Stimulated activated CD4-positive, alpha-beta T cell treated with anti-CD3 and anti-CD28 coated beads, Interleukin-2, amount 100 ng/mL, for 24 hours (primary cell): ENCODE results near the gene SMAD4.
"Not testable (repeated sequence)": the region's sequence is repeated elsewhere in the genome, so short reads cannot be mapped to it uniquely, and the experiment has no call there.

ENCODE experiments used
- DNase-seq, 2 donors: peaks; one replicate each; pipeline ENCODE4 v3.0.0-alpha.2; 2020

The SMAD4 gene

DNA sequence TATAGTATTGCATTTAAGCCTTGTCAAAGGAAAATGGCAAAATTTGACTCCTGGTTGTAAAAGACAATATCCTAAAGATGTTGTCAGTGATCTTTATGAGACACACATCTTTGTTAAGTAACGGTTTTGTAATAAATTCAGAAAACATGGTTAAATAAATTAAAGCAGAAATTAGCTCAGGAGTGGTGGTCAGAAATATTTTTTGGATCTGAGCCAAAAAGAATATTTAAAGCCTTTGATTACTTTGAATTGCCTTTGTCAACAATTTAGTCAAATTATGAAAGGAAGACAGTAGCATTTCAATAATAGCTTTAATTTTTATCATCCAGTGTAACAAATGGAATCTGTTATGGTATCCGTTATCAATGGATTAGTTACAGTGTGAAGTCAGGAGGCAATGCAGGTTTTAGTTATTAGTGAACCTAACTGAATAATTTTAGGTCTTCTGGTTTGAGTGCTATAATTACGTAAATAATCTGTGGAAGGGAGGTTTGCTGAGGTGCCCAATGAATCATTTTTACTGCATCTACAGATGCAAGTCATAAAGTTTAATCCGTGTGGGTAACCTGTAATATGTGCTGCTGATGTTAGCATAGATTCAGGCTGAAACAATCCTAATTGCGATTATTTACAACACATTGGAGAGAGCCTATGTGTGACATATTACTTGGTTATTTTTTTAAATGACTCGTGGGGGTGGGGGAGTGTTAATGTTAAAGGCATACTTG is 42.7 kb downstream of the SMAD4 start:
- no peak for DNase-seq

DNA sequence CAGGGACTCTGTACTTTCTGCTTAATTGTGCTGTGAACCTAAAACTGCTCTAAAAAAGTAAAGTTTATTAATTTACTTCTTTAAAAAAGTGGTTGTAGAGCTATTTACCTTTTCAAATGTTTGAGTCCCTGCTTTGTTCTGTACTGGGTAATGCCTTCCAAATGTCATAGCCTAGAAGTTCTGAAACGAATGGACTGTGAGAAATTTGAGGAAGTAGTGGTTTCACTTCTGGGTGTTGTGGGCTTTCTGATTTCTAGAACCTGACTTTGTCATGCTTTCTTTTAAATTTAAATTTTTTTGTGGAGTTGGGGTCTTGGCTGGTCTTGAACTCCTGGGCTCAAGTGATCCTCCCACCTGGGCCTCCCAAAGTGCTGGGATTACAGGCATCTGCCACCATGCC is 44.6 kb downstream of the SMAD4 start:
- no peak for DNase-seq

DNA sequence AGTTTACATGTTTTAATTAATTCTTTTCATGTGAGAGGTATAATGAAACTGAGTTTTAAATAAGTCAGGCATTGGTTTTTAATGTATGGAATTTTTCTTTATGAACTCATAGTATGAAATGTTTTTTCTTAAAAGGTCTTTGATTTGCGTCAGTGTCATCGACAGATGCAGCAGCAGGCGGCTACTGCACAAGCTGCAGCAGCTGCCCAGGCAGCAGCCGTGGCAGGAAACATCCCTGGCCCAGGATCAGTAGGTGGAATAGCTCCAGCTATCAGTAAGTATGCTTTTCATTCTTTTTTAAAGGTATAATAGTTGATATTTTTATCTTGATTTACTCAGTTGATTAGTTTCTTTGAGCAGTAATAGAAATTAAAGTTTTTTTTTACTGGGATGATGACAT is 46.5 kb downstream of the SMAD4 start:
- DNase-seq: no peak

GRCh38 chr18:51077217-51077616 is 47.2 kb downstream of the SMAD4 start:
- DNase-seq: no peak

DNA sequence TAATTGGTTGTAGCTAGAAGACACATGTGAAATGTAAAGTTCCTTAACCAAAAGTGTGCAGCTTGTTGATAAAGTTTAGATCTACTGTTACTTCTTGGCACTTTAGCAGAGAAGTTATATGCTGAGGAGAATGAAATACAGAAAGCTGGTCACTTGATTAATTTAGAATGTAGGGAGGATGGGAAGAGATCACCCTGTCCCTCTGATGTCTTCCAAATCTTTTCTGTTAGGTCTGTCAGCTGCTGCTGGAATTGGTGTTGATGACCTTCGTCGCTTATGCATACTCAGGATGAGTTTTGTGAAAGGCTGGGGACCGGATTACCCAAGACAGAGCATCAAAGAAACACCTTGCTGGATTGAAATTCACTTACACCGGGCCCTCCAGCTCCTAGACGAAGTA is 48.0 kb downstream of the SMAD4 start:
- DNase-seq: no peak

DNA sequence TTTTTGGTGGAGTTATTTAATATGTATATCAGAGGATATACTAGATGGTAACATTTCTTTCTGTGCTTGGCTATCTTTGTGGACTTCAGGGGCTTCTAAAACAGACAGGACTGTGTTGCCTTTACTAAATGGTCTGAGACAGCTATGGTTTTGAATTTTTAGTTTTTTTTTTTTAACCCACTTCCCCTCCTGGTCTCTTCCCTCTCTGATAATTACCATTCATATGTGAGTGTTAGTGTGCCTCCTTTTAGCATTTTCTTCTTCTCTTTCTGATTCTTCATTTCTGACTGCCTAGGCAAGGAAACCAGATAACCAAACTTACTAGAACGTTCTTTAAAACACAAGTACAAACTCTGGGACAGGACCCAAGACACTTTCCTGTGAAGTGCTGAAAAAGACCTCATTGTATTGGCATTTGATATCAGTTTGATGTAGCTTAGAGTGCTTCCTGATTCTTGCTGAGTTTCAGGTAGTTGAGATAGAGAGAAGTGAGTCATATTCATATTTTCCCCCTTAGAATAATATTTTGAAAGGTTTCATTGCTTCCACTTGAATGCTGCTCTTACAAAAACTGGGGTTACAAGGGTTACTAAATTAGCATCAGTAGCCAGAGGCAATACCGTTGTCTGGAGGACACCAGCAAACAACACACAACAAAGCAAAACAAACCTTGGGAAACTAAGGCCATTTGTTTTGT is 52.7 kb downstream of the SMAD4 start:
- DNase-seq: no peak

GRCh38 chr18:51083398-51083797 is 53.4 kb downstream of the SMAD4 start:
- no peak for DNase-seq

DNA sequence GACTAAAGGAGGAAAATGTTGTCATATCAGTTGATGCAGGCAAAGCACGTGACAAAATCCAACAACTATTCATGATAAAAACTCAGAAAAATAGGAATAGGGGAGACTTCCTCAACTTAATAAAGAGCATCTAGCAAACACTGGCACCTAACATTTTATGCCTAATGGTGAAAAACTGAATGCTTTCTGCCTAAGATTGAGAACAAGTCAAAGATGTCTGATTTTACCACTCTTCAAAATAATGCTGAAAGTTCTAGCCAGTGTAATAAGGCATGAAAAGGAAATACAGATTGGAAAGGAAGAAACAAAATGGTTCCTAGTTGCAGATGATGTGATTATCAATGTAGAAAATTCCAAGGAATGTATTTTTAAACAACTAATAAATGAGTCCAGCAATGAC is 58.4 kb downstream of the SMAD4 start:
- no peak for DNase-seq

- DNase-seq: no peak
Observed at GRCh38 chr18:51089691-51090090, 59.7 kb downstream of the SMAD4 start.

GRCh38 chr18:51091270-51091669 is 61.3 kb downstream of the SMAD4 start:
- no peak for DNase-seq

DNA sequence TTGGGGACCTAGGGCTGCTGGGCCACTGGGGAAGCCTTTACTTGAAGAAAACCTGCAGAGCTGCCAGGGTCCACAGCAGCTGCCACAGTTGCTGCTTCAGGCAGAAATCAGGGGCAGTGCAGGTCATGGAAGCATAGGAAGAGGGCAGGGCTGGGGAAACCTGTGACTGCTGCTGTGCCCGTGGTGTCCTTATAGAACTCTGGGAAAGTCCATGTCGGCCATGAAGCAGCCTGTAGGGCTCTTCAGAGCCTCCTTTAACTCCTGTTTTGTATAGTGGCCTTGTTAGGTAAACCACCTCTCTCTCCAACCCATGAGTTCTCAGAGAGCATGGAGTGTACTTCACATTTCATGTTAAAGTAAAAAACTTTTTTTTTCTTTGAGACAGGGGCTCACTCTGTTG is 62.1 kb downstream of the SMAD4 start:
- DNase-seq: no peak

GRCh38 chr18:51092967-51093366 is 63.0 kb downstream of the SMAD4 start:
- DNase-seq: not testable (repeated sequence)

GRCh38 chr18:51097021-51097822 is 67.2 kb downstream of the SMAD4 start:
- no peak for DNase-seq

- DNase-seq: no peak
Observed at GRCh38 chr18:51098082-51098481, 68.1 kb downstream of the SMAD4 start.

GRCh38 chr18:51098513-51098912 is 68.5 kb downstream of the SMAD4 start:
- DNase-seq: no peak

GRCh38 chr18:51100385-51101120 is 70.5 kb downstream of the SMAD4 start:
- no peak for DNase-seq

DNA sequence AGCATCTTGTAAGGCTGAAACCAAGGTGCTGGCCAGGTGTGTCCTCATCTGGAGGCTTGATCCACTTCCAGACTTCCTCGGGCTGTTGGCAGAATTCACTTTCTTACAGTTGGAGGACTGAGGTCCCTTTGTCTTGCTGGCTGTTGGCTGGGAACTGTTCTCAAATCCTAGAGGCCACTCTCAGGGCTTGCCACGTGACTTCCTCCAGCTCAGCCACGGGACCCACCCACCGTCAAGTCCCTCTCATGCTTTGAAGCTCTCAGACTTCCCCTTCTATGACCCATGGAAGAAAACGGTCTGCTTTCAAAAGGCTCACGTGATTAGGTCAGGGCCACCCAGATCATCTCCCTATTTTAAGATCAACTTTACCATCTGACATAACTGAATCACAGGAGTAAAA is 77.1 kb downstream of the SMAD4 start:
- DNase-seq: no peak

GRCh38 chr18:51107598-51108305 is 77.7 kb downstream of the SMAD4 start:
- DNase-seq: peak in 1 of 2 donors; percentile 10

- no peak for DNase-seq
Observed at GRCh38 chr18:51108330-51108729, 78.3 kb downstream of the SMAD4 start.

DNA sequence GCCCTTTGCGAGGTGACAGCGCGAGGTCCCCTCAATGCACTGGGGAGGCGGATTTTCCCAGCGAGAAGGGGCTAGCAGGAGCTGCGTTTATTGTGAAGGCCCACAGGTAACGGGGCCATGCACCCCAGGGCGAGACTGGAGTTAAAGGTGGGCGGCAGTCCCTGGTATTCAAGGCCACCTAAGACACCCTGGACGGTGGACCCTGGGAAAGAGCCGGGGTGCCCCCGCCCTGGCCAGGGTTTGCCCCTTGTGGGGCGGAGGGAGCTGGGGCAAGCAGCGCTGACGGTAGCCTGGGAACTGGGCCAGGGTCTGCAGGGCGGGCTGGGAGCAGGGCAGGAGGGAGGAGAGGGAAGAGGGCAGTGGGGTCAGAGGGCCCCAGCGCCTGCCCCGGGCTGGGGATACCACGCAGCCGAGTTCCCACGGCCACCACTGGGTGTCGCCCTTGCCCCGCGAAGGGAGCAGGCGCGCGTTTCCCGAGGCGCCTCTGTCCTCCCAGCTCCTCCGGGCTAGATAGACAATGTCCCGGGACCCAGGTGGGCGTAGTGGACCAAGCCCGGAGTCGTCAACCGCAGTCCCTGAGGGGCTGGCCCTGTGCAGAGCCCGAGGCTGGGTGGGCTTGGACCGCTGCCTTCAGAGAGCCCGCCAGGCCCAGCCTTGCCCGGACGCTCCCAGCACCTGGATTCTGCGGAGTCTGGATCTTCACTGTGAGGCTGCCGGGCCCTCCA is 80.2 kb downstream of the SMAD4 start:
- DNase-seq: peak; percentile 82 to 84

DNA sequence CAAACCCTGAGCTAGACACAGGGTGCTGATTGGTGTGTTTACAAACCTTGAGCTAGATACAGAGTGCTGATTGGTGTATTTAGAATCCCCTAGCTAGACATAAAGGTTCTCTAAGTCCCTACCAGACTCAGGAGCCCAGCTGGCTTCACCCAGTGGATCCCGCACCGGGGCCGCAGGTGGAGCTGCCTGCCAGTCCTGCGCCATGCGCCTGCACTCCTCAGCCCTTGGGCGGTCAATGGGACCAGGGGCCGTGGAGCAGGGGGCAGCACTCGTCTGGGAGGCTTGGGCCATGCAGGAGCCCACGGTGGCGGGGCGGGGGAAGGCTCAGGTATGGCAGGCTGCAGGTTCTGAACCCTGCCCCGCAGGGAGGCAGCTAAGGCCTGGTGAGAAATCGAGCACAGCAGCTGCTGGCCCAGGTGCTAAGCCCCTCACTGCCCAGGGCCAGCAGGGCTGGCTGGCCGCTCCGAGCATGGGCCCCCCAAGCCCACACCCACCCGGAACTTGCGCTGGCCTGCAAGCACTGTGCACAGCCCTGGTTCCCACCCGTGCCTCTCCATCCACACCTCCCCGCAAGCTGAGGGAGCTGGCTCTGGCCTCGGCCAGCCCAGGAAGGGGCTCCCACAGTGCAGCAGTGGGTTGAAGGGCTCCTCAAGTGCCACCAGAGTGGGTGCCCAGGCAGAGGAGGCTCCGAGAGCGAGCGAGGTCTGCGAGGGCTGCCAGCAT is 81.8 kb downstream of the SMAD4 start:
- DNase-seq: not testable (repeated sequence)
